Neural cell (in vitro differentiated cells): Measurements from ENCODE around the gene TBC1D22B.

ENCODE experiments used
- EP300 ChIP-seq: fragments of 450-650 bp; conservative IDR thresholded peaks from 2 replicates; pipeline ENCODE4 v1.6.1; 2014; ENCODE audit warnings: antibody characterized with exemption, mild to moderate bottlenecking, moderate library complexity; ENCODE audit not compliant: poor library complexity, severe bottlenecking
- EZH2 ChIP-seq: fragments of 200-600, 300-800 bp; shearing (Covaris generic), sonication (generic); IDR thresholded peaks from 2 replicates; pipeline ENCODE4 v1.6.1; 2014; ENCODE audit warnings: antibody characterized with exemption, low read length, borderline replicate concordance, mild to moderate bottlenecking; ENCODE audit not compliant: insufficient read depth, poor library complexity, severe bottlenecking
- MXI1 ChIP-seq: fragments of 450-650 bp; conservative IDR thresholded peaks from 2 replicates; pipeline ENCODE4 v1.6.1; 2014; ENCODE audit warnings: antibody characterized with exemption, mild to moderate bottlenecking; ENCODE audit not compliant: poor library complexity, severe bottlenecking
- POLR2AphosphoS5 ChIP-seq: IDR thresholded peaks from 2 replicates; pipeline ENCODE4 v1.6.1; 2012
- TAF1 ChIP-seq: IDR thresholded peaks from 2 replicates; pipeline ENCODE4 v1.6.1; 2012; ENCODE audit warnings: low read depth
- TF ChIP-seq, protein P1 (sequence below): fragments of 450-650 bp; IDR thresholded peaks from 2 replicates; pipeline ENCODE4 v1.5.1; 2014; ENCODE audit warnings: antibody characterized with exemption, mild to moderate bottlenecking, moderate library complexity; ENCODE audit not compliant: poor library complexity, severe bottlenecking
- TF ChIP-seq, protein P2 (sequence below): IDR thresholded peaks from 2 replicates; pipeline ENCODE4 v1.6.1; 2012; ENCODE audit warnings: borderline replicate concordance

DNA sequence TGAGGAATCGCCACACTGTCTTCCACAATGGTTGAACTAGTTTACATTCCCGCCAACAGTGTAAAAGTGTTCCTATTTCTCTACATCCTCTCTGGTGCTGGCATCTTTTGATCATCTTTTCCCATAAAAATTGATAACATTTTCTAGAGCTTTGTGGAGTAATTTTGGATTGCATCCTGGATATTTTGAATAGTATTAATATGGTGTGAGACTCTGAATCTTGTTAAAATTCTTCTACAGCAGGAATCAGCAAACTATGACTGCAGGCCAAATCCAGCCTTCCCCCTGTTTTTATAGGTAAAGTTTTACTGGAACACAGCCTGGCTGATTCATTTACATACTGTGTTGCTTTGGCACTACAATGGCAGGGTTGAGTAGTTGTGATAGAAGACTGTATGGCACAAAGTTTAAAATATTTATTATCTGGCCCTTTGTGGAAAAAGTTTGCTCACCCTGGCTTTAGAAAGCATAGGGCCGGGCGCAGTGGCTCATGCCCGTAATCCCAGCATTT is 81.2 kb downstream of the TBC1D22B start:
- no peak for TF ChIP-seq EZH2
- TF ChIP-seq, protein P1, sequence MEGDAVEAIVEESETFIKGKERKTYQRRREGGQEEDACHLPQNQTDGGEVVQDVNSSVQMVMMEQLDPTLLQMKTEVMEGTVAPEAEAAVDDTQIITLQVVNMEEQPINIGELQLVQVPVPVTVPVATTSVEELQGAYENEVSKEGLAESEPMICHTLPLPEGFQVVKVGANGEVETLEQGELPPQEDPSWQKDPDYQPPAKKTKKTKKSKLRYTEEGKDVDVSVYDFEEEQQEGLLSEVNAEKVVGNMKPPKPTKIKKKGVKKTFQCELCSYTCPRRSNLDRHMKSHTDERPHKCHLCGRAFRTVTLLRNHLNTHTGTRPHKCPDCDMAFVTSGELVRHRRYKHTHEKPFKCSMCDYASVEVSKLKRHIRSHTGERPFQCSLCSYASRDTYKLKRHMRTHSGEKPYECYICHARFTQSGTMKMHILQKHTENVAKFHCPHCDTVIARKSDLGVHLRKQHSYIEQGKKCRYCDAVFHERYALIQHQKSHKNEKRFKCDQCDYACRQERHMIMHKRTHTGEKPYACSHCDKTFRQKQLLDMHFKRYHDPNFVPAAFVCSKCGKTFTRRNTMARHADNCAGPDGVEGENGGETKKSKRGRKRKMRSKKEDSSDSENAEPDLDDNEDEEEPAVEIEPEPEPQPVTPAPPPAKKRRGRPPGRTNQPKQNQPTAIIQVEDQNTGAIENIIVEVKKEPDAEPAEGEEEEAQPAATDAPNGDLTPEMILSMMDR: no peak
- TF ChIP-seq TAF1: no peak
- TF ChIP-seq, protein P2, sequence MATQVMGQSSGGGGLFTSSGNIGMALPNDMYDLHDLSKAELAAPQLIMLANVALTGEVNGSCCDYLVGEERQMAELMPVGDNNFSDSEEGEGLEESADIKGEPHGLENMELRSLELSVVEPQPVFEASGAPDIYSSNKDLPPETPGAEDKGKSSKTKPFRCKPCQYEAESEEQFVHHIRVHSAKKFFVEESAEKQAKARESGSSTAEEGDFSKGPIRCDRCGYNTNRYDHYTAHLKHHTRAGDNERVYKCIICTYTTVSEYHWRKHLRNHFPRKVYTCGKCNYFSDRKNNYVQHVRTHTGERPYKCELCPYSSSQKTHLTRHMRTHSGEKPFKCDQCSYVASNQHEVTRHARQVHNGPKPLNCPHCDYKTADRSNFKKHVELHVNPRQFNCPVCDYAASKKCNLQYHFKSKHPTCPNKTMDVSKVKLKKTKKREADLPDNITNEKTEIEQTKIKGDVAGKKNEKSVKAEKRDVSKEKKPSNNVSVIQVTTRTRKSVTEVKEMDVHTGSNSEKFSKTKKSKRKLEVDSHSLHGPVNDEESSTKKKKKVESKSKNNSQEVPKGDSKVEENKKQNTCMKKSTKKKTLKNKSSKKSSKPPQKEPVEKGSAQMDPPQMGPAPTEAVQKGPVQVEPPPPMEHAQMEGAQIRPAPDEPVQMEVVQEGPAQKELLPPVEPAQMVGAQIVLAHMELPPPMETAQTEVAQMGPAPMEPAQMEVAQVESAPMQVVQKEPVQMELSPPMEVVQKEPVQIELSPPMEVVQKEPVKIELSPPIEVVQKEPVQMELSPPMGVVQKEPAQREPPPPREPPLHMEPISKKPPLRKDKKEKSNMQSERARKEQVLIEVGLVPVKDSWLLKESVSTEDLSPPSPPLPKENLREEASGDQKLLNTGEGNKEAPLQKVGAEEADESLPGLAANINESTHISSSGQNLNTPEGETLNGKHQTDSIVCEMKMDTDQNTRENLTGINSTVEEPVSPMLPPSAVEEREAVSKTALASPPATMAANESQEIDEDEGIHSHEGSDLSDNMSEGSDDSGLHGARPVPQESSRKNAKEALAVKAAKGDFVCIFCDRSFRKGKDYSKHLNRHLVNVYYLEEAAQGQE: no peak
- no peak for TF ChIP-seq EP300
- no peak for TF ChIP-seq POLR2AphosphoS5
- no peak for TF ChIP-seq MXI1
